Measurements from ENCODE around the gene ARSJ.

DNA sequence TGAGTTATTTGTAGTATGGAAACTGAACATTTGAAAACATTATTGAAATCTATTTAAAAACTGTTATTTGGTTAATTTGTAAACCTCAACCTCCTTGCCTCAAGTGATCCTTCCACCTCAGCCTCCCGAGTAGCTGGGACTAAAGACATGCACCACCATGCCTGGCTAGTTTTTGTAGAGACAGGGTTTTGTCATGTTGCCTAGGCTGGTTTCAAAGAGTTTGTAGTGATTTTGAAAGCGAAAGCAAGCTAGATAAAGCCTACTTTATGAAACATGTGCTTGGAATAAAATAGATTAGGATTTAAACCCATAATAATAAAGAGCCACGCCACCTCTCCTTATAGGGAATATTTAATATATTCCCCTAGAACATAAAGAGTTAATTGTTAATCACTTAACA, 23.5 kb downstream of the ARSJ start:
- TF ChIP-seq CTCF (IDR thresholded peaks at IDR 0.05; ENCODE audit: low read depth, low read length) (no peak), POLR2A (IDR thresholded peaks at IDR 0.05; ENCODE audit: extremely low read depth, insufficient read length) (no peak), MYC (IDR thresholded peaks at IDR 0.05; ENCODE audit: low read depth, low read length) (no peak)

Data from NB4 (cell line).